GM18498 (cell line): ENCODE results near the gene CSNK1G2.

Experiments
- ATAC-seq: cut with Tn5 transposase; IDR thresholded peaks from one replicate; pipeline ENCODE4 v1.9.1; 2021; ENCODE audit warnings: mild to moderate bottlenecking, moderate library complexity; ENCODE audit not compliant: unreplicated experiment

CSNK1G2 gene

DNA sequence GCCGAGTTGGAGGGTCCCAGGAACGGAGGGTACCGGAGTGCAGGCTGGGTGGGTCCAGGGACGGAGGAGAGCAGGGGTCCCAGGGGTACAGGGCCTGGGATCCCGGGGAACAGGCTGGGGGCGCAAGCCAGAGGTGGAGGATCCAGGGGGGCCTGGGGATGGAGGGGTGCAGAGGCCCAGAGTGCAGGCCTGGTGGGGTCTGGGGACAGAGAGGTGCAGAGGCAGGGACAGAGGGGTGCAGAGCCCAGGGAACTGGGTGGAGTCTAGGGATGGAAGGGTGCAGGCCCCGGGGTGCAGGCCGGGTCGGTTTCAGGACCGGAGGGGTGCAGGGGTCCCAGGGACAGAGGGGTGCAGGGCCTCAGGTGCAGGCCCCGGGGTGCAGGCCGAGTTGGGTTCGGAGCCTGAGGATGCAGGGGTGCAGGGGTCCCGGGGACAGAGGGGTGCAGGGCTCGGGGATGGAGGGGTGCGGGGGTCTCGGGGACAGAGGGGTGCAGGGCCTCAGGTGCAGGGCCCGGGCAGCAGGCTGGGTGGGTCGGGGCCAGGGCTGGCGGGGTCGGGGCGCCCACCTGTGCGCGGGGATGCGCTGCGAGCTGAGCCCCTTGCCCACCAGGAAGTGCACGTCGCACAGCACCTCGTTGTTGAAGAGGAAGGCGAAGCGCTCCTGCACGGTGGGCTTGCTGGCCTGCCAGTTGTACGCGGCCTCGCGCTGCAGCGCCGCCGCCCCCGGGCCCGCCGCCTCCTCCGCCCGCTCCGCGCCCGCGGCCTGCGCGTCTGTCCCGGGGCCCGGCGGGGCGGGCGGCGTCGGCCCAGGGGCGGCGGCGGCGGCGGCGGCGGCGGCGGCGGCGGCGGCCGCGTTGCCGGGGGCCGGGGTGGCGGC, 74.0 kb downstream of the CSNK1G2 start:
- ATAC-seq = no peak

DNA sequence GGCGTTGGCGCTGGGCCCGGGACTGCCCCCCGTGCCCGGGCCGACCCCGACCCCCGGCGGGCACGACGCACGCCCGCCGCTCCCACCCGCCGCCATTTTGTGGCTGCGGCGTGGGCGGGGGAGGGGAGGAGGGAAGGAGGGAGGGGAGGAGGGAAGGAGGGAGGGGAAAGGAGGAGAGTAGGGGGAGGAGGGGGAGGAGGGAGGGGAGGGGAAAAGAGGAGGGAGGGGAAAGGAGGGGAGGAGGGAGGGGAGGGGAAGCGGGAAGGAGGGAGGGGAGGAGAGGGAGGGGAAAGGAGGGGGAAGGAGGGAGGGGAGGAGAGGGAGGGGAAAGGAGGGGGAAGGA, 74.6 kb downstream of the CSNK1G2 start, which contains the start of gene BTBD2:
TSS of gene BTBD2 (minus strand) at position 107 of the 343 bp plus-strand sequence. CDS start at position 96, 11 bp downstream.
- ATAC-seq = no peak

DNA sequence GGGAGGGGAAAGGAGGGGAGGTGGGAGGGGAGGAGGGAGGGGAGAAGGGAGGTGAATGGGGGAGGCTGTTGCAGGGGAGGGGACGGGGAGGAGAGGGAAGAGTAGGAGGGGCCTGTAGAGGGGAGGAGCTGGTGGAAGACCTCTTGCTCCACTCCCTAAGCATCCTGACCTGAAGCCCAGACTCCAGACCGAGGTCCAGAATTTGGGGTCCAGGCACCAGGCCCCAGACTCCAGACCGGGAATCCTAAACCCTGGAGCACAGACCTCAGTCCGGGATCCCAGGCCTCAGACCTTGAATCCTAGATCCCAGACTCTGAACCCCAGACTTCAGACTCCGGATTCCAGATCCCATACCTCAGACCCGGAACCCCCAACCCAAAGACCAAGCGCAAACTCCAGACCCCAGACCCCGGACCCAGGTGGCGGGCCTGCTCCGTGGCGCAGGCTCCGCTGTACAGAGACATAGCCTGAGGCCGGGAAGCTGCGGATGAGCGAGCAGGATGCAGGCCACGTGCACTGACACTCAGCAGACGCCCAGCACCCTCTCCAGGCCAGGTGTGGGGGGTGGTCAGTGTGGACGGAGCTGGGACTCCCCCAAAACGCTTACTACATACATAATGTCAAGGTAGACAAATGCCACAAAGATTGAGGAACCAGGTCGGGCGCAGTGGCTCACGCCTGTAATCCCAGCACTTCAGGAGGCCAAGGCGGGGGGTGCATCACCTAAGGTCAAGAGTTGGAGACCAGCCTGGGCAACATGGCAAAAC, 75.3 kb downstream of the CSNK1G2 start:
- no peak for ATAC-seq

DNA sequence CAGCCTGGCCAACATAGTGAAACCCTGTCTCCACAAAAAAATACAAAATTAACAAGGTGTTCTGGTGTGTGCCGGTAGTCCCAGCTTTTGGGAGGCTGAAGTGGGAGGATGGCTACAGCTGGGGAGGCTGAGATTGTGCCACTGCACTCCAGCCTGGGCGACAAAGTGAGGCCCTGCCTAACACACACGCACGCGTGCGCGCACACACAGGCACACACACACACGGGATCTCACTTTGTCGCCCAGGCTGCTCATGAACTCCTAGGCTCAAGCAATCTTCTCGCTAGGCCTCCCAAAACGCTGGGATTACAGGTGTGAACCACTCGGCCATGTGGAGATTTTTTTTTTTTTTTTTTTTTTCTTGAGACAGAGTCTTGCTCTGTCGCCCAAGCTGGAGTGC, 77.8 kb downstream of the CSNK1G2 start:
- ATAC-seq = no peak

DNA sequence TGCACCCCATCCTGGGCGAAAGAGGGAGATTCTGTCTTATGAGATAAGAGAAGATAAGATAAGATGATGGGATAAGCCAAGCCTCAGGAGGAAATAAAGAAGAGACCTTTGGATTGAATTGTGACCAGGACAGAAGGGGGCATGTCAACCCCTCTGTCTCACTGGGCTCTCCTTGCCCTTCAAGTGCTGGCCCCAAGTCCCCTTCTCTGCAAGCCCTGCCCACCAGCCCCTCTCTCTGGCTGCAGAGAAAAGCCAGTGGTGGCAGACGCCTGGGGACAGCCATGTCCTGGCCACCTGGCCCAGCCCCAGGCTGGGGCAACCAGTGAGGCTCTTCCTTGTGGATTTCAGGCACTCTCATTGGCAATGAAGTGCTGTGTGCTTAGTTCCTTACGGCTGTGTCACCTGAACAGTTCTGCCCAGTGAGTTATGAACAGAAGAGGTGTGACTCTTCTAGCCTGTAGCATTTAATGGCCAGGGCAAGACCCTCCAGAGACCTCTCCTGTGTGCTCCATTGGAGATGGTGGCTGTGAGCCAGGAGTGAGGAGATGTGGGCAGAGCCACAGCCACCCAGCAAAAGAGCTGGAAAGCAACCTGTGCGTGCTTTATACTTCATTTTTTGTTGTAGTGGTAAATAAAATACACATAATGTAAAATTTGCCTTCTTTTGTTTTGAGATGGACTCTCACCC, 80.6 kb downstream of the CSNK1G2 start:
- ATAC-seq = no peak

DNA sequence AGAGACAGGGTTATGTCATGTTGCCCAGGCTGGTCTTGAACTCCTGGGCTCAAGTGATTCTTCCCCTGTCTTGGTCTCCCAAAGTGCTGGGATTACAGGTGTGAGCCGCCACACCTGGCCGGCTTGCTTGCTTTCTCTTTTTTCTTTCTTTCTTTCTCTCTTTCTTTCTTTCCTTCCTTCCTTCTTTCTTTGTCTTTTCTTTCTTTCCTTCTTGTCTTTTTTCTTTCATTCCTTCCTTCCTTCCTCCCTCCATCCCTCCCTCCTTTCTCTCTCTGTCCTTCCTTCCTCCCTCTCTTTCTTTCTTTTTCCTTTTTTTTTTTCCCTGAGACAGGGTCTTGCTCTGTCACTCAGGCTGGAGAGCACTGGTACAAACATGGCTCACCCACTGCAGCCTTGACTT, 81.3 kb downstream of the CSNK1G2 start:
- ATAC-seq = no peak

DNA sequence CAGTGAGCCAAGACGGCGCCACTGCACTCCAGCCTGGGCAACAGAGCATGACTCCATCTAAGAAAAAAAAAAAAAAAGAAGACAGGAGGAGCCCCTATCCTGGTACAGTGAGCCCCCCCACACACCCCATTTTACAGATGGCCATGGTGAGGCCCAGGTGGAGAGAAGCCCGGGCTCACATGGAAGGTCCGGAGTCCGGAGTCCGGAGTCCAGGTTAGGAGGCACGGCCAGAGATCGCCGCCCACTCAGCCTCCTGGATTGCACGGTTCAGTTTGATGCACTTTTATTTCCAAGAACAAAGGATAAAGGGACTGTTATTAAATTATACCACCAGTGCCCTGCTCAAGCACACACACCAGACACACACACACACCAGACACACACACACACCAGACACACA, 85.8 kb downstream of the CSNK1G2 start:
- no peak for ATAC-seq

DNA sequence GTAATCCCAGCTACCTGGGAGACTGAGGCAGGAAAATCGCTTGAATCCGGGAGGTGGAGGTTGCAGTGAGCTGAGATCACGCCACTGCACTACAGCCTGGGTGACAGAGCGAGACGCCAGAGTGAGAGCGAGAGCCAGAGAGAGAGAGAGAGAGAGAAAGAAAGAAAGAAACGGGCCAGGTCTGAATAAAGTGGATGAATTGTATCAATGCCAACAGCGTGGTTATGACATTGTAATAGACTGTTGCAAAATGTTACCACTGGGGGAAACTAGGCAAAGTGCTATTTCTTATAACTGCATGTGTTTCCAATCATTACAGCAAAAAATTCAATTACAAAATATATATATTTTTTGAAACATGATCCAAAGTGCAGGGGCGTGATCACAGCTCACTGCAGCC, 86.4 kb downstream of the CSNK1G2 start:
- ATAC-seq = no peak
